ENCODE data around the gene ABHD2.

The ABHD2 gene

DNA sequence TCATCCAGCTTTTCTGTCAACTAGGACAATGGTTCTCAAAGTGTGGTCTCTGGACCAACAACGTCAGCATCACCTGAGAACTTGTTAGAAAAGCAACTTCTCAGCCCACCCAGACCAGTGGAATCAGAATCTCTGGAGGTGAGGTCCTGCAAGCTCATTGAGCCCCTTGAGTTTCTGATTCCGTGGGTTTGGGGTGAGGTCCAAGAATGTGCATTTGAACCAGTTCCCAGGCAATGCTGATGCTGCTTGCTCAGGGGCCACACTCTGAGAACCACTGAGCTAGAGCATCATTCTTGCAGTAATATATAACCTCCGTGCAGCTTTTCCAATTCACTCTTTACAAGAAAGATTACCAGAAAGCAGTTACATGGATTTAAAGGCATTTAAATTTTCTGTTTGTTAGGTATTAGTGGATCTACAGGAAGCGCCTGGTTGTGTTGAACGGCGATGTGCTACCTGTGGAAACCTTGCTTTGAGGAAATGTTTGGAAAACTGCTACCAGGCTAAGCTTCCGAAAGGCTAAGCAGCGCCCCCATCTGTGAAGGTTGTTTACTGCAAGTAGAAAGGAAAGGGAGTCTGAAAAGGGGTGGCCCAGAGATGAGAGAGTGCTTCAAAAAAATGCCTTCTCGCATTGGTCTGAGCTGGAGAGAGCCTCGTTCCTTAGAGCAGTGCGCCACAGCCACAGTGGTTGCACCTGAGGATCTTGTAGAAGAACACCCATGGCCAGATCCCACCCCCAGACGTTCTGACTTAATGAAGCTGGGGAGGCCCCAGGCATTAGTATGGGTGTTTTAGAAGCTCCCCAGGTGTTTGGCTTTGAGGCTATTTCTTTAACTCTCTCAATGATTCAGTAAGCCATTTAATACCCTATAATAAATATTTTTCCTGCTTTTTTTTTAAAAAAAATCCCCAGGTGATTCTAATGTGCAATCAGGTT lies 83.1 kb downstream of the ABHD2 start:
- TF ChIP-seq, protein P1, sequence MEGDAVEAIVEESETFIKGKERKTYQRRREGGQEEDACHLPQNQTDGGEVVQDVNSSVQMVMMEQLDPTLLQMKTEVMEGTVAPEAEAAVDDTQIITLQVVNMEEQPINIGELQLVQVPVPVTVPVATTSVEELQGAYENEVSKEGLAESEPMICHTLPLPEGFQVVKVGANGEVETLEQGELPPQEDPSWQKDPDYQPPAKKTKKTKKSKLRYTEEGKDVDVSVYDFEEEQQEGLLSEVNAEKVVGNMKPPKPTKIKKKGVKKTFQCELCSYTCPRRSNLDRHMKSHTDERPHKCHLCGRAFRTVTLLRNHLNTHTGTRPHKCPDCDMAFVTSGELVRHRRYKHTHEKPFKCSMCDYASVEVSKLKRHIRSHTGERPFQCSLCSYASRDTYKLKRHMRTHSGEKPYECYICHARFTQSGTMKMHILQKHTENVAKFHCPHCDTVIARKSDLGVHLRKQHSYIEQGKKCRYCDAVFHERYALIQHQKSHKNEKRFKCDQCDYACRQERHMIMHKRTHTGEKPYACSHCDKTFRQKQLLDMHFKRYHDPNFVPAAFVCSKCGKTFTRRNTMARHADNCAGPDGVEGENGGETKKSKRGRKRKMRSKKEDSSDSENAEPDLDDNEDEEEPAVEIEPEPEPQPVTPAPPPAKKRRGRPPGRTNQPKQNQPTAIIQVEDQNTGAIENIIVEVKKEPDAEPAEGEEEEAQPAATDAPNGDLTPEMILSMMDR (IDR thresholded peaks at IDR 0.05; ENCODE audit: insufficient read depth, low read depth, low read length, missing control alignments) = peak; percentile 85
- H3K4me3 ChIP-seq (ENCODE audit: low read length) = no peak overlapping the region
- DNase-seq (ENCODE audit: low read depth) = peak; percentile 66

GRCh38 chr15:89172921-89173320 lies 84.7 kb downstream of the ABHD2 start:
- no peak overlapping the region for H3K4me3 ChIP-seq (ENCODE audit: low read length)
- TF ChIP-seq, protein P1 (IDR thresholded peaks at IDR 0.05; ENCODE audit: insufficient read depth, low read depth, low read length, missing control alignments) = no peak
- no peak for DNase-seq (ENCODE audit: low read depth)

DNA sequence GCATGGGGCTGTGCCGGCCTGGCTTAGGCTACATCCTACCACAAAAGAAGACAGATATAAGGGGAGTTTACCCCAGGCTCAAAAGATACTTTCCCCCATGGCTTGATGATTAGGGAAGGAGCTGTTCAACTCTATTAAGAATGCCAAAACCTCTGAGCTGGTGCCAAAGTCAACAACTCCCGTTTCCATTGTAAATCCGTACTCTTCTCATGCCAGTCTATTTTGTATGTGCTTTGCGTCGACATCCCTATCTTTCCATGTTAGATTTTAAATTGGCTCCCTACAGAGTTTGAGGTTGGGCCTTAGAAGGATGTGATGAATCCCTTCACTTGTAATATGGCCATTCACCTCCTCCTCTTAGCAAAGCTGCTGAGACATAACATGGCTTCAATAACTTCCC lies 86.2 kb downstream of the ABHD2 start:
- no peak for DNase-seq (ENCODE audit: low read depth)
- TF ChIP-seq, protein P1 (IDR thresholded peaks at IDR 0.05; ENCODE audit: insufficient read depth, low read depth, low read length, missing control alignments) = no peak
- H3K4me3 ChIP-seq (ENCODE audit: low read length) = no peak overlapping the region

DNA sequence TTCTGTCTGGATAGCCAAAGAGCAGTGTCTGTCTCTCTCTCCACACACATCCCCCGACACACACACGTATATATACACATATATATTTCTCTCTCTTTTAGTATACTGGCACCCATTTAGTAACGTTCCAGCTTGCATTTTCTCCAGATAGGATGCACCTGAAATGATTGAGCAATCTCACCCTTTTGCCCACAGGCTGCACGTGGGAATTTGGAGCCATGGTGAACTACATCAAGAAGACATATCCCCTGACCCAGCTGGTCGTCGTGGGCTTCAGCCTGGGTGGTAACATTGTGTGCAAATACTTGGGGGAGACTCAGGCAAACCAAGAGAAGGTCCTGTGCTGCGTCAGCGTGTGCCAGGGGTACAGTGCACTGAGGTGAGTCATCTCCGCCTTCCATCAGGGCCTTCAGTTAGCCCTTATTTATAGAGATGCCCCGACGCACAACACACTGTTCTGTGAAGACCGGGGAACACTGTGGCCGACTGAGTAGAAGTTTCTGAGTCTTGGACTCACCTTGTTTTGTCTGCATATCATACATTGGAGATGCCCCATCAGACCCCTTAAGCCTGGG lies 87.4 kb downstream of the ABHD2 start:
- DNase-seq (ENCODE audit: low read depth) = no peak
- no peak overlapping the region for H3K4me3 ChIP-seq (ENCODE audit: low read length)
- TF ChIP-seq, protein P1 (IDR thresholded peaks at IDR 0.05; ENCODE audit: insufficient read depth, low read depth, low read length, missing control alignments) = no peak

DNA sequence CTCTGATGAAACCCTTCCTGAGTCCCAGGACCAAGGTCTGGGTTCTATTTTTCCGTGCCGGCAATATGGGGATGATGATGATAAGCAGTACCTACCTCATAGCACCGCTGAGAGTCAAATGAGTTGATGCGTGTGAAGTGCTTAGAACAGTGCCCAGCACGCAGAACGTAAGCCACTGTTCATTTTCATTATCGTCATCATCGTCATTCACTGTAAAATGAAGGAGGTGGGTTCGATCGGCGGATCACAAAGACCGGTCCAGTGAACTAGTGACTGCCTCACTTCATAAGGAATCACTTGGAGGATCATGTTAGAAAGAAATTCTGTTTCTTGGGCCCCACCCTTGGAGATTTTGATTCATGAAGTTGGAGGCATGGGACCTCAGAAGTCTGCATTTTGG lies 88.9 kb downstream of the ABHD2 start:
- no peak for DNase-seq (ENCODE audit: low read depth)
- TF ChIP-seq, protein P1 (IDR thresholded peaks at IDR 0.05; ENCODE audit: insufficient read depth, low read depth, low read length, missing control alignments) = no peak
- no peak overlapping the region for H3K4me3 ChIP-seq (ENCODE audit: low read length)

- TF ChIP-seq, protein P1 (IDR thresholded peaks at IDR 0.05; ENCODE audit: insufficient read depth, low read depth, low read length, missing control alignments) = peak; percentile 93
- DNase-seq (ENCODE audit: low read depth) = peak; percentile 76
- no peak overlapping the region for H3K4me3 ChIP-seq (ENCODE audit: low read length)
These were observed 89.5 kb downstream of the ABHD2 start for GRCh38 chr15:89177633-89178306.
